ENCODE data around the gene PSMC5.
A peak's percentile ranks its signal among the peaks of the same experiment; 100 is the strongest.
"Not testable (repeated sequence)": the region's sequence is repeated elsewhere in the genome, so short reads cannot be mapped to it uniquely, and the experiment has no call there.

The PSMC5 gene

GRCh38 chr17:63827002-63827800 lies at the start of gene PSMC5, which contains the start of gene FTSJ3:
Gene PSMC5, plus strand, starts transcription at chr17:63827431. Its CDS starts 60 bp downstream, at chr17:63827491.
Gene FTSJ3, minus strand, starts transcription at chr17:63827663. Its CDS starts 761 bp downstream, at chr17:63826902.
- ATAC-seq (peak; percentile 92), DNase-seq (peak; percentile 95)
- no peaks in the 10 kb centered on the region for H3K27me3 Mint-ChIP-seq
- H3K4me3 Mint-ChIP-seq = peak within 1 kb of the TSS; percentile 100
- H3K27ac Mint-ChIP-seq = peak within 1 kb of the TSS; percentile 100
- H3K9me3 Mint-ChIP-seq = no peaks in the 10 kb centered on the region
- peaks cover 88% of the 10 kb centered on the region for H3K36me3 Mint-ChIP-seq (ENCODE audit: low read depth)
- H3K4me1 Mint-ChIP-seq = peaks cover 83% of the 10 kb centered on the region

GRCh38 chr17:63780507-63780906 lies 46.7 kb upstream of the PSMC5 start:
- Mint-ChIP-seq H3K9me3 (no peaks in the 10 kb centered on the region), H3K27ac (peak overlapping the region; percentile 4), H3K4me3 (no peak overlapping the region), H3K36me3 (ENCODE audit: low read depth) (peaks cover 42% of the 10 kb centered on the region), H3K4me1 (peaks cover 68% of the 10 kb centered on the region), H3K27me3 (no peaks in the 10 kb centered on the region)
- no peak for DNase-seq
- ATAC-seq = no peak

GRCh38 chr17:63780928-63781327 lies 46.3 kb upstream of the PSMC5 start:
- ATAC-seq (no peak), DNase-seq (no peak)
- Mint-ChIP-seq H3K9me3 (no peaks in the 10 kb centered on the region), H3K27me3 (no peaks in the 10 kb centered on the region), H3K4me3 (no peak overlapping the region), H3K27ac (peak overlapping the region; percentile 4), H3K4me1 (peaks cover 65% of the 10 kb centered on the region), H3K36me3 (ENCODE audit: low read depth) (peaks cover 42% of the 10 kb centered on the region)

- H3K36me3 Mint-ChIP-seq (ENCODE audit: low read depth) = peaks cover 30% of the 10 kb centered on the region
Measured at GRCh38 chr17:63783522-63783921, 43.7 kb upstream of the PSMC5 start.

GRCh38 chr17:63785556-63785955 lies 41.7 kb upstream of the PSMC5 start:
- Mint-ChIP-seq H3K36me3 (ENCODE audit: low read depth) (peaks cover 22% of the 10 kb centered on the region), H3K9me3 (no peaks in the 10 kb centered on the region), H3K4me1 (peaks cover 26% of the 10 kb centered on the region), H3K4me3 (no peak overlapping the region), H3K27me3 (no peaks in the 10 kb centered on the region), H3K27ac (no peak overlapping the region)
- ATAC-seq = no peak
- DNase-seq = no peak

More at GRCh38 chr17:63783522-63783921, 43.7 kb upstream of the PSMC5 start:
- Mint-ChIP-seq H3K9me3 (no peaks in the 10 kb centered on the region), H3K27me3 (no peaks in the 10 kb centered on the region), H3K4me3 (no peak overlapping the region), H3K4me1 (peaks cover 44% of the 10 kb centered on the region), H3K27ac (no peak overlapping the region)
- ATAC-seq (no peak), DNase-seq (no peak)

- Mint-ChIP-seq H3K36me3 (ENCODE audit: low read depth) (peaks cover 19% of the 10 kb centered on the region), H3K4me1 (peaks cover 21% of the 10 kb centered on the region), H3K9me3 (no peaks in the 10 kb centered on the region), H3K27ac (no peak overlapping the region), H3K4me3 (no peak overlapping the region), H3K27me3 (no peaks in the 10 kb centered on the region)
- DNase-seq = no peak
- ATAC-seq = no peak
Measured at GRCh38 chr17:63786117-63786516, 41.1 kb upstream of the PSMC5 start.

- Mint-ChIP-seq H3K27ac (no peak overlapping the region), H3K4me1 (peaks cover 19% of the 10 kb centered on the region), H3K36me3 (ENCODE audit: low read depth) (peaks cover 22% of the 10 kb centered on the region), H3K27me3 (no peaks in the 10 kb centered on the region), H3K9me3 (no peaks in the 10 kb centered on the region), H3K4me3 (no peak overlapping the region)
- no peak for ATAC-seq
- no peak for DNase-seq
Measured at GRCh38 chr17:63786971-63787711, 40.1 kb upstream of the PSMC5 start.

GRCh38 chr17:63790057-63790456 lies 37.2 kb upstream of the PSMC5 start:
- H3K4me1 Mint-ChIP-seq = no peaks in the 10 kb centered on the region
- H3K27me3 Mint-ChIP-seq = no peaks in the 10 kb centered on the region
- ATAC-seq (no peak), DNase-seq (no peak)
- peaks cover 35% of the 10 kb centered on the region for H3K36me3 Mint-ChIP-seq (ENCODE audit: low read depth)
- no peak overlapping the region for H3K27ac Mint-ChIP-seq
- H3K9me3 Mint-ChIP-seq = no peaks in the 10 kb centered on the region
- no peak overlapping the region for H3K4me3 Mint-ChIP-seq

- no peaks in the 10 kb centered on the region for H3K27me3 Mint-ChIP-seq
- H3K27ac Mint-ChIP-seq = no peak overlapping the region
- H3K9me3 Mint-ChIP-seq = no peaks in the 10 kb centered on the region
- peaks cover 48% of the 10 kb centered on the region for H3K36me3 Mint-ChIP-seq (ENCODE audit: low read depth)
- H3K4me1 Mint-ChIP-seq = no peaks in the 10 kb centered on the region
- no peak overlapping the region for H3K4me3 Mint-ChIP-seq
- DNase-seq = no peak
- no peak for ATAC-seq
Measured at GRCh38 chr17:63792055-63792729, 35.0 kb upstream of the PSMC5 start.

GRCh38 chr17:63796375-63796774 lies 30.9 kb upstream of the PSMC5 start:
- not testable (repeated sequence) for H3K9me3 Mint-ChIP-seq, H3K4me1 Mint-ChIP-seq, H3K27me3 Mint-ChIP-seq, ATAC-seq, H3K27ac Mint-ChIP-seq, H3K4me3 Mint-ChIP-seq, DNase-seq
- peaks cover 63% of the 10 kb centered on the region for H3K36me3 Mint-ChIP-seq (ENCODE audit: low read depth)

- H3K27ac Mint-ChIP-seq = no peak overlapping the region
- DNase-seq = no peak
- H3K4me1 Mint-ChIP-seq = no peaks in the 10 kb centered on the region
- no peaks in the 10 kb centered on the region for H3K27me3 Mint-ChIP-seq
- peaks cover 55% of the 10 kb centered on the region for H3K36me3 Mint-ChIP-seq (ENCODE audit: low read depth)
- no peak overlapping the region for H3K4me3 Mint-ChIP-seq
- ATAC-seq = no peak
- H3K9me3 Mint-ChIP-seq = no peaks in the 10 kb centered on the region
Measured at GRCh38 chr17:63798572-63799106, 28.6 kb upstream of the PSMC5 start.

GRCh38 chr17:63800783-63801182 lies 26.4 kb upstream of the PSMC5 start:
- H3K4me1 Mint-ChIP-seq = no peaks in the 10 kb centered on the region
- peaks cover 53% of the 10 kb centered on the region for H3K36me3 Mint-ChIP-seq (ENCODE audit: low read depth)
- ATAC-seq (no peak), DNase-seq (no peak)
- no peaks in the 10 kb centered on the region for H3K9me3 Mint-ChIP-seq
- H3K27ac Mint-ChIP-seq = peak overlapping the region; percentile 14
- H3K27me3 Mint-ChIP-seq = no peaks in the 10 kb centered on the region
- no peak overlapping the region for H3K4me3 Mint-ChIP-seq

- H3K4me1 Mint-ChIP-seq = peaks cover 18% of the 10 kb centered on the region
- H3K4me3 Mint-ChIP-seq = no peak overlapping the region
- DNase-seq (no peak), ATAC-seq (no peak)
- no peaks in the 10 kb centered on the region for H3K27me3 Mint-ChIP-seq
- H3K27ac Mint-ChIP-seq = no peak overlapping the region
- H3K36me3 Mint-ChIP-seq (ENCODE audit: low read depth) = peaks cover 52% of the 10 kb centered on the region
- no peaks in the 10 kb centered on the region for H3K9me3 Mint-ChIP-seq
Measured at GRCh38 chr17:63804328-63804727, 22.9 kb upstream of the PSMC5 start.

- H3K9me3 Mint-ChIP-seq = no peaks in the 10 kb centered on the region
- H3K27me3 Mint-ChIP-seq = no peaks in the 10 kb centered on the region
- DNase-seq = no peak
- H3K4me3 Mint-ChIP-seq = no peak overlapping the region
- H3K4me1 Mint-ChIP-seq = peaks cover 22% of the 10 kb centered on the region
- peak overlapping the region; percentile 8 for H3K27ac Mint-ChIP-seq
- no peak for ATAC-seq
- H3K36me3 Mint-ChIP-seq (ENCODE audit: low read depth) = peaks cover 53% of the 10 kb centered on the region
Measured at GRCh38 chr17:63805591-63805990, 21.6 kb upstream of the PSMC5 start.
